GM19025 (cell line): ENCODE measurements around the gene UGT2B11.
"Not testable (repeated sequence)": the region's sequence is repeated elsewhere in the genome, so short reads cannot be mapped to it uniquely, and the experiment has no call there.

Experiments used
- ATAC-seq: cut with Tn5 transposase; IDR thresholded peaks from one replicate; pipeline ENCODE4 v1.9.1; 2021; ENCODE audit warnings: mild to moderate bottlenecking, low read depth, moderate library complexity; ENCODE audit not compliant: unreplicated experiment

Gene UGT2B11

GRCh38 chr4:69214716-69215115 lies at the start of gene UGT2B11:
Gene UGT2B11 (minus strand): TSS chr4:69214748. CDS start chr4:69214722, 26 bp downstream.
- ATAC-seq: no peak

- ATAC-seq: not testable (repeated sequence)
Observed at GRCh38 chr4:69253147-69253772, 38.7 kb upstream of the UGT2B11 start.

DNA sequence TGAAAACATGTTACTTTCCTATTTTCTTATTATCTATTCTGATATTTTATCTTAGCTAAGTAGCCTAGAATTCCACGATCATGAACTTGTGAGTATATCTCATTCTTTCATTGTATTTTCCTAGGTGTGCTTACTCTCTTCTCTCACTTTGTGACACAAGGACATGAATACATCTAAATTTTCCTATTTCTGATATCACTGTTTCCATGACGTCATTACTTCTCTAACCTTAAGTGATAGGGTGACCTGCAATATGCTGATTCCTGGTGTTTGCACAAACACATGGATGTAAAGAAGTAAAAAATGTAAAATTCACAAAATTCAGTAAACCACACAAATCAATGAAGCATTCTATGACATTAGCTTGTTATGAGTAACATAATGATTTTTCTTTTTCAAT lies 36.3 kb upstream of the UGT2B11 start:
- ATAC-seq: not testable (repeated sequence)

- not testable (repeated sequence) for ATAC-seq
Observed at GRCh38 chr4:69242562-69243240, 28.2 kb upstream of the UGT2B11 start.

- not testable (repeated sequence) for ATAC-seq
Observed at GRCh38 chr4:69241746-69242145, 27.2 kb upstream of the UGT2B11 start.

GRCh38 chr4:69240787-69241186 lies 26.2 kb upstream of the UGT2B11 start:
- ATAC-seq: not testable (repeated sequence)

DNA sequence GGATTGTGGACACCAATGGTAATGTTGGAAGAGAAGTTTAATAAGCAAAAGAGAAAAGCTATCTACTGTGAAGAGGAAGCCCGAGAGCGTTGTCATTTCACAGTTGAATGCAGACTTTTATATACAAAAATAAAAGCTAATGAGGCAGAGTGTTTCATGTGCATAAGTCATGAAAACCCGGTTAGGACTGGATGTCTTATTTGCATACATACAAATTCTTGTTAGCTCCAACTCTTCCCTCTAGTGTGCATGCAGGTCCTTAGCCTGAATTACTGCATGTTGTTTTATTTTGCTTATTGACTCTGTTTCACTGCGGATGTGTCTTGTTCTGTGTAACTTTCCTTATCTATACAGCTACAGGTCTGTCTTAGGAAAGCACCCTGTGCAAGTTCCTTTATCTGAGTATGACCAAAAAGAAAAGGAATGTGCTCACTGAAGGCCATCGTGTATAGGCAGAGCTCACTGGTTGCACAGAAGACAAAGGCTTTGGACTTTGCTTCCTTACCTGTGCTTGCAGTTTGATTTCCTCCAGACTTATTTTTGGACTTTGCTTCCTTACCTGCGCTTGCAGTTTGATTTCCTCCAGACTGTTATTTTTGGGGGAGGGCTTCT lies 25.1 kb upstream of the UGT2B11 start:
- ATAC-seq: no peak

- no peak for ATAC-seq
Observed at GRCh38 chr4:69239092-69239491, 24.5 kb upstream of the UGT2B11 start.

DNA sequence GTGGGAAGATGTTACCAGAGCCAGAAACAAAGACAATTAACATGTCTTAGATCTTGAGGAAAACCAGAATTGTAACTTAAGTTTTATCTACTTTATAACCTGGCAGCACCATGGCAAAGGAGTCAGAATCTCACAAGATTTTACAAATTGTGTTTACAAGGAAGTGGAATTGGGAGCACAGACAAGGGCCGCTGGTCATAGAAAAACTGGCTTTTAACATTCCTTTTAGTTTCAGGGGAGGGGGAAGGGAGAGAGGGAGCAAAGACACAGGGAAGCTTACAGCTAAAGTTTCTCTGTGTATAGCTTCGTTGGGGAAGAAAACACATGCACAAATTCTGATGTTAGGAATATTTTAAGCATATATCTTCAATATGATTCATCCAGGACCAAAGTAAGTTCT lies 10.3 kb upstream of the UGT2B11 start:
- no peak for ATAC-seq

DNA sequence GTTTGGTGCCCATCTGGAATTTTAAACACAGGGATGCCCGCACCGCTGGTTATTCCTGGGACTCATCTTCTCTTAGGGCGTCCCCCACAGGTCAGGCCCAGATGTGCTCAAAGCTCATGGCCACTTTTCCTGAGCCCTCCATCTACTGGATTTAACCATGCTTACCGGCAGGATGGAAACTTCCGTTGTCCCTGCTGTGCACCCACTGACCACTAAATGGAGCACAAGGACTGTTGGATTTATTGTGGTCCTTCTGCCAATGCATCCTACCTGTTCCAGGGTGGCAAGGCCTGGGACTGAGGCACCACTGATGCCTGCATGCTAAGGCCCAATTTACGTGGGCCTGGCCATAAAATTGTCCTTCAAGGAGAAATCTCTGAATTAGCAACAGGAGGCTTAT lies 8.7 kb upstream of the UGT2B11 start:
- ATAC-seq: not testable (repeated sequence)

DNA sequence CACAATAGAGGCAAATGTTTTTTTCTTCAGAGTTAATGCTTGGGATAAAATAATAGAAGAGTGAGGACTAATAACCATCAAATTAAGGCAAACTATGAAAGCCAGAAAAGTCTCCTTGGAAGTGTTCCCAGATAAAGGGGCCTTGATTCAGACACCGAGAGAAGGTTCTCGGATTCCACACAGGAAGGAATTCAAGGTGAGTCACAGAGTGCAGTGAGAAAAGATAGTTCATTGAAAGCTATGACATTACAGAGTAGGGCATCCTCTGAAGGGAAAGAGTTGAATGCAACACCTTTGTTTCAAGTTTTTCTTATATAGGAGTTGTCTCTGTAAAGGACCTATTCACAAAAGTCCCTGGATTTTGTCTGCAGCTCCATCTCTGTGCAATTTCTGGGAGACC lies 3.9 kb upstream of the UGT2B11 start:
- ATAC-seq: not testable (repeated sequence)

- ATAC-seq: no peak
Observed at GRCh38 chr4:69210911-69211310, 3.6 kb downstream of the UGT2B11 start.

DNA sequence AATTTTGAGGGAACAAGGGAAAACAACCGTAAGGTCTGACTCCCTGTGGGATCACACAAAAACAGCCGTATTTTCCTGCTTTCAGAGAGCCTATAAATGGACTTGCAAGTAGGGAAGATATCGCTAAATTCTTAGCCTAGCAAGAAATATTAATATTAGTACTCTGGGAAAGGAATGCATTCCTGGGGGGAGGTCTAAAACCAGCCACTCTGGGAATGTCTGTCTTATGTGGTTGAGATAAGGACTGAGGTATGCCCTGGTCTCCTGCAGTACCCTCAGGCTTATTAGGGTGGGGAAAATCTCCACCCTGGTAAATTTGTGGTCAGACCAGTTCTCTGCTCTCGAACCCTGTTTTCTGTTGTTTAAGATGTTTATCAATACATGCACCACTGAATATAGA lies 16.0 kb downstream of the UGT2B11 start:
- not testable (repeated sequence) for ATAC-seq

DNA sequence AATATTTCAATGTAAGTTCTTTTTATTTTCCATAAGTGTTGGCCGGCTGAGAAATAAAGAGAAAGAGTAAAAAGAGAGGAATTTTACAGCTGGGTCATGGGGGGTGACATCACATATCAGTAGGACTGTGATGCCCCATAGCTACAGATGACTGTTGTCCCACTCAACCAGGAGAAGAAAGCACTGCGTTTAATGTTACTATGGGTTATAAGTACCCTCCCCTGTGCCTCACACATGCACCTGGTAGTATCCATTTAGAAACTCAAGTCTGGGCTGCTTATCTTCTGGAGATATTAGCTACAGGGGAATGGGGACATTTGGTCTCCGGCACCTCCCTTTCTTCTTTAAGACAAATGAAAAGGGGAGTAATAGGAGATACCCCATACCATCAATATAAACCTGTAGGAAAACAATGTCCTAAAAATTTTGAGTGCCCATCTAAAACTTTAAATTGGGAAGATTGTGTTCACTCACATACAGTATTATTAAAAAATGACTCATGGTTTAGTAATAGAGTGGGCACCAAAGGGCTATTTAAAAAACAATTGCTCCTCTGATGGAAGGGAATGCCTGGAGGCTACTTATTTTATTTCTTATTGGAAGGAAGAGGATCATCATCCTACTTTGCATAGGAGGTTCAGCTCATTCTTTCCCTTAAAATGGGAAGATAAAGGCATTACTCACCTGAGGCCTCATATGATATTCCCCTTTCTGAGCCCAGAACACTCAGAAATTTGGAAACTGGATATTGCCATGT lies 18.2 kb downstream of the UGT2B11 start:
- no peak for ATAC-seq

GRCh38 chr4:69194166-69194565 lies 20.4 kb downstream of the UGT2B11 start:
- ATAC-seq: no peak

DNA sequence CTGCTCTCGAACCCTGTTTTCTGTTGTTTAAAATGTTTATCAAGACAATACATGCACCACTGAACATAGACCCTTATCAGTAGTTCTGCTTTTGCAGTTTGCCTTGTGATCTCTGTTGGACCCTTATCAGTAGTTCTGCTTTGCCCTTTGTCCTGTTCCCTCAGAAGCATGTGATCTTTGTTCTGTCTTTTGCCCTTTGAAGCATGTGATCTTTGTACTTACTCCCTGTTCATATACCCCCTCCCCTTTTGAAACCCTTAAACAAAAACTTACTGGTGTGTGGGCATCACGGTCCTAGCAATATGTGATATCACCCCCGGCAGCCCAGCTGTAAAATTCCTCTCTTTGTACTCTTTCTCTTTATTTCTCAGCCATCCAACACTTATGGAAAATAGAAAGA lies 22.6 kb downstream of the UGT2B11 start:
- ATAC-seq: not testable (repeated sequence)

DNA sequence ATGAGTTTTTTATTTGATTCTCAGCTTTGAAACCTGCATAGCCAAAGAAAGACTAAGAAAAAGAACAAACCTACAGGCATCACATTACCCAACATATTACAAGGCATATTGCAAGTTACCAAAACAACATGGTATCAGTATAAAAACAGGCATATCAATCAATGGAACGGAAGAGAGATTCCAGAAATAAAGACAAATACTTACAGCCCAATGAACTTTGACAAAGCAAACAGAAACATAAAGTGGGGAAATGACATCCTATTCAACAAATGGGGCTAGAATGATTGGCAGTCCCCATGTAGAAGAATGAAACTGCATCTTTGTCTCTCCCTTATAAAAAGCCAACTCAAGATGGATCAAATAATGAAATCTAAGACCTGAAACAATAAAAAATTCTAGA lies 23.9 kb downstream of the UGT2B11 start:
- ATAC-seq: not testable (repeated sequence)

GRCh38 chr4:69181519-69182169 lies 32.9 kb downstream of the UGT2B11 start:
- not testable (repeated sequence) for ATAC-seq

DNA sequence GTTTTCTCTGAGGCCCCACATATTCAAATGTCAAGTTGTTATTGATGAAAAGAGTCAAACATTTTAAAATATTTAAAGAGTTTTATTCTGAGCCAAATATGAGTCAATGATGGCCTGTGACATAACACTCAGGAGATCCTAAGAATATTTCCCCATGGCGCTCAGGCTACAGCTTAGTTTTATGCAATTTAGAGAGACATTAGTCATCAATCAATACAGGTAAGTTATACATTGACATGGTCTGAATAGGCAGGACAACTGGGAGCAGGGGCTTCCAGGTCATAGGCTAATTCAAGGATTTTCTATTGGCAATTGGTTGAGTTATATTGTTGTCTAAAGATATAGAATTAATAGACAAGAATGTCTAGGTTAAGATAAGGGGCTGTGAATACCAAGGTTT lies 34.7 kb downstream of the UGT2B11 start:
- not testable (repeated sequence) for ATAC-seq

DNA sequence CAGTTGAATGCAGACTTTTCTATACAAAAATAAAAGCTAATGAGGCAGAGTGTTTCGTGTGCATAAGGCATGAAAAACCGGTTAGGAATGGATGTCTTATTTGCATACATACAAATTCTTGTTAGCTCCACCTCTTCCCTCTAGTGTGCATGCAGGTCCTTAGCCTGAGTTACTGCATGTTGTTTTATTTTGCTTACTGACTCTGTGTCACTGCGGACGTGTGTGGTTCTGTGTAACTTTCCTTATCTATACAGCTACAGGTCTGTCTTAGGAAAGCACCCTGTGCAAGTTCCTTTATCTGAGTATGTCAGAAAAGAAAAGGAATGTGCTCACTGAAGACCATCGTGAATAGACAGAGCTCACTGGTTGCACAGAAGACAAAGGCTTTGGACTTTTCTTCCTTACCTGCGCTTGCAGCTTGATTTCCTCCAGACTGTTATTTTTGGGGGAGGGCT lies 35.8 kb downstream of the UGT2B11 start:
- ATAC-seq: not testable (repeated sequence)
